ENCODE results near the gene TPSD1. TPM values are rescaled to one million over a fixed set of nuclear protein-coding genes. Genes with fewer than 3 reads are reported as not detected.

Gene TPSD1
- total RNA-seq, 1 donor from 2014 or later, result not detected

DNA sequence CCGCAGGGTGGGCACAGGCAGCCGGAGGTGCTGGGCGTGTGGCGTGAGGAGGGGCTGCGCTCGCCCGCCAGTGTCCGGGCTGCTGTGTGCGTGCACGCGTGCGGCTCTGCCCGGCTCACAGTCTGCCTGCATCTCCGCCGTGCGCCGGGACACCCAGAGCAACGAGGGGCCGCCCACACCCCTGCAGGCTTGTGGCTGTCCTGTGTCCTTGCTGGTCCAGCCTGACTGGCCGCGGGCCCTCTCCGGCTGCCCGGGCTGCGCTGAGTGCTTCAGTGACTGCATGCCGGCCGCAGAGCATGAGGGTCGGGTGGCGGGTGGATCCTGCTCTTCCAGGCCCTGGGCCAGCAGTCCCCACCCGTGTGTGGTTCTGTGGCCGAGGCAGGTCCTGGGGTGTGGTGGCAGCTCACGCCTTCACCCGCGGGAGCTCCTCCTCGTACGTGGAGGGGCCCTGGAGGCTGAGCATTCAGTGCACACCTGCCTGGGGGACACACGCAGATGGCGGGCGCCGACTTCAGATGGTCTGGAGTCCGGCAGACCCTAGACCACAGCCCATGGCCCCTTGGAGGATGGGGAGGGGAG, 43.2 kb upstream of the TPSD1 start:
- DNase-seq (ENCODE audit: low read depth), result no peak
- no peak overlapping the region for H3K4me3 ChIP-seq (ENCODE audit: low read depth, low read length)
- TF ChIP-seq, protein P1, sequence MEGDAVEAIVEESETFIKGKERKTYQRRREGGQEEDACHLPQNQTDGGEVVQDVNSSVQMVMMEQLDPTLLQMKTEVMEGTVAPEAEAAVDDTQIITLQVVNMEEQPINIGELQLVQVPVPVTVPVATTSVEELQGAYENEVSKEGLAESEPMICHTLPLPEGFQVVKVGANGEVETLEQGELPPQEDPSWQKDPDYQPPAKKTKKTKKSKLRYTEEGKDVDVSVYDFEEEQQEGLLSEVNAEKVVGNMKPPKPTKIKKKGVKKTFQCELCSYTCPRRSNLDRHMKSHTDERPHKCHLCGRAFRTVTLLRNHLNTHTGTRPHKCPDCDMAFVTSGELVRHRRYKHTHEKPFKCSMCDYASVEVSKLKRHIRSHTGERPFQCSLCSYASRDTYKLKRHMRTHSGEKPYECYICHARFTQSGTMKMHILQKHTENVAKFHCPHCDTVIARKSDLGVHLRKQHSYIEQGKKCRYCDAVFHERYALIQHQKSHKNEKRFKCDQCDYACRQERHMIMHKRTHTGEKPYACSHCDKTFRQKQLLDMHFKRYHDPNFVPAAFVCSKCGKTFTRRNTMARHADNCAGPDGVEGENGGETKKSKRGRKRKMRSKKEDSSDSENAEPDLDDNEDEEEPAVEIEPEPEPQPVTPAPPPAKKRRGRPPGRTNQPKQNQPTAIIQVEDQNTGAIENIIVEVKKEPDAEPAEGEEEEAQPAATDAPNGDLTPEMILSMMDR (conservative IDR thresholded peaks at IDR 0.05; ENCODE audit: low read depth, low read length), result no peak

DNA sequence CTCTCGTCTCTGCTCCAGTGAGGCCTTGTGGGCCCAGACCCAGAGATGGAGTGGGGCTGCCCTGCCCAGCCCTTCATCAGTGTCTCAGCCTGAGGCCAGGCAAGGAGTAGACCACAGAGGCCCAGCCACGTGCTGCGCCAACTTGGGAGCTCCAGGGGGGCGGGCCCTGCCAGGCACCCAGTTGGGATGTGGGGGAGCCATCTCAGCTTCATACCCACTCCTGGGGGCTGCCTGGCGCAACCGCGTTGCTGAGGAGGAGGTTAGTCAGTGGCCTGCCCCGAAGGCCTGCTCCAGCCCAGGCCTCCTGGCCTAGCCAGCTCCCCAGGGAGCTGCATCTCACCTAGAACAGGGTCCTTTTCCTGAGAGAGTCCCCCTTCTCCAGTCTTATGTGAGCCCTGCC, 42.6 kb upstream of the TPSD1 start:
- TF ChIP-seq, protein P1 (conservative IDR thresholded peaks at IDR 0.05; ENCODE audit: low read depth, low read length), result no peak
- DNase-seq (ENCODE audit: low read depth), result no peak
- H3K4me3 ChIP-seq (ENCODE audit: low read depth, low read length), result no peak overlapping the region

DNA sequence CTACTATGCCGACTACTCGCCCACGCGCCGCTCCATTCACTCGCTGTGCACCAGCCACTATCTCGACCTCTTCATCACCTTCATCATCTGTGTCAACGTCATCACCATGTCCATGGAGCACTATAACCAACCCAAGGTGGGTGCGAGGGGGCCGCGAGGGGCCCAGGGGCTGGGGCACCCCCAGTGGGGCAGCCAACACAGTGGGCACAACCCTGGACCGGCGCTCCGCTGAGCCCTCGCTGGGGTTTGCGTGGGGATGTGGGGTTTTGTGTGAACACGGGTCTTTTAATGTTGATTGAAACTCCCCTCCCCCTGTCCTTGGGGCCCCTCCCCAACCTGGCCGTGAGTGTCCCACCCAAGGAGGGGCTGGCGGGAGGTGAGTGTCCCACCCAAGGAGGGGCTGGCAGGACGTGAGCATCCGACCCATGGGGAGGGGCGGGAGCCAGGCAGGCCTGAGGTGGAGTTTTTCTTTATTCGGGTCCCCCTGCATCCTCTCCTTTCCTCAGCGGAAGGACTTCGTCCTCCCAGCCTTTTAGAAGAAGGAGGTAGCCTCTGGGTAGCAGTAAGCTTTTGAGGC, 42.0 kb upstream of the TPSD1 start:
- TF ChIP-seq, protein P1 (conservative IDR thresholded peaks at IDR 0.05; ENCODE audit: low read depth, low read length), result no peak
- DNase-seq (ENCODE audit: low read depth), result no peak
- no peak overlapping the region for H3K4me3 ChIP-seq (ENCODE audit: low read depth, low read length)

DNA sequence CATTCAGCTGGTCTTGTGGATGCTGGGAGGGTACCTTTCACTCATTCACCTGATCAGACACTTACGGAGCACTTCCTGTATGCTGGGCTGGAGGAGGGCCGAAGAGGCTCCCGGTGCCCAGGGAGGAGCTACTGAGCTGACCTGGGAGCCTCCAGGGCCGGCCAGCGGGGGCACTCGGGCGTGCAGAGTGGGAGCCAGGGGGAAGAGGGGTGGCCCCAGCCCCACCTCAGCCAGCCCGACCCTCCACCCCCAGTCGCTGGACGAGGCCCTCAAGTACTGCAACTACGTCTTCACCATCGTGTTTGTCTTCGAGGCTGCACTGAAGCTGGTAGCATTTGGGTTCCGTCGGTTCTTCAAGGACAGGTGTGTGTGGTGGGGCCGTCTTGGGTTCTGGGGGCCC, 41.1 kb upstream of the TPSD1 start:
- H3K4me3 ChIP-seq (ENCODE audit: low read depth, low read length), result no peak overlapping the region
- no peak for DNase-seq (ENCODE audit: low read depth)
- TF ChIP-seq, protein P1 (conservative IDR thresholded peaks at IDR 0.05; ENCODE audit: low read depth, low read length), result no peak

DNA sequence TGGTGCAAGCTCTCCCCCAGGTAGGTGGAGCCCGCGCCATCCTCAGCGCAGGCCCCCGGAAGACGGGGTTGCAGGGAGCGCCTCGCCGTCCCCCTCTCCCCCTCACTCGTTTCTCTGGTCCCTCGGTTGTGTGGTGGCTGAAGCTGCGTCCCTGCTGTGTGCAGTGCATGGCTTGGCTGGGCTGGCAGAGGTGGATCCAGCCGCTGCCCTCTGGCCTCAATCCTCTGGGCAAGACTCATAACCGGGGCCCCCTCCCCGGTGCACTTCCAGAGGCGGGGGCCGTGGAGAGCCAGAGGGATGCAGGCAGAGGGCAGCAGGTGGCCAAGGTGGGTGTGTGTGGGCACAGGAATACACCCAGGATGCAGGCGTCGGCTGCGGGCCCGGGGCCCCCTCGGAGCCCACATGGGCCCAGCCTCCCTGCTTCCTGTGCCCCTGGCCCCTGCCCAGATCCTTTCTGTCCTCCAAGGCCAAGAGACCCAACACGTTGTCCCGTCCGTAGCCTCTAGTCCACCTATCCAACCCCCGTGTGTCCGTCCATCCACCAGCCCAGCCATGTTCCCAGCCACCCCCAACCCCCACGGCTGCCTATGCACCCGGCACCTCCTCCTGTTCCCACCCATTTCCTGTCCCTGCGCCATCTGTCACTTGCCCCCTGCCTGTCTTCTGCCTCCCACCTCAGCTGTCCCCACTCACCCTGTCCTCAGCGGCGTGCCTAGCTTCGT, 40.1 kb upstream of the TPSD1 start:
- no peak for DNase-seq (ENCODE audit: low read depth)
- H3K4me3 ChIP-seq (ENCODE audit: low read depth, low read length), result no peak overlapping the region
- TF ChIP-seq, protein P1 (conservative IDR thresholded peaks at IDR 0.05; ENCODE audit: low read depth, low read length), result no peak

DNA sequence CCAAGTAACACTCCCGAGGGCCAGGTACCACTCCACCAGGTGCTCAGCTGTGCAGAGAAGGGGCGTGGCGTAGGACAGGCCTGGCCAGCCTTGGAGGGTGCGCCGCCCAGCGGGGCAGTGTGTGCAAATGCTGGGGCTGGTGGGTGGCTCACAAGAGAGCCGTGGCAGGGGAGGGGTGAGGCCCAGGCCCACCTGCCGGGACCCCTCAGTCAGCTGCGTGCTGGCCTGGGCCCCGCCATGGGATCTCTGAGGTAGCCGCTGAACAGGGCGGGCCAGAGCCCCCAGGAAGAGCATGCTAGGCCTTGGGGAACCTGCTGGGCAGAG, 39.6 kb upstream of the TPSD1 start:
- no peak overlapping the region for H3K4me3 ChIP-seq (ENCODE audit: low read depth, low read length)
- DNase-seq (ENCODE audit: low read depth), result no peak
- TF ChIP-seq, protein P1 (conservative IDR thresholded peaks at IDR 0.05; ENCODE audit: low read depth, low read length), result no peak
